GM12878 (cell line): ENCODE measurements around the gene SLC26A8. TPM values are rescaled to one million over a fixed set of nuclear protein-coding genes. Genes with fewer than 3 reads are reported as not detected.

Experiments
- ATAC-seq: fragments of 200-7000 bp; cut with Tn5 transposase; 3 replicates; pipeline ENCODE4 v1.9.1; 2020; ENCODE audit warnings: mild to moderate bottlenecking, moderate library complexity
- BruUV-seq: library from RNA; stranded (reverse); fragments of 400-500 nt; replicated peaks from 2 replicates; lab custom pipeline; 2021; lab: Mats Ljungman, UMichigan
- CTCF ChIA-PET: fragments of 300-600 bp; sonication (Branson Sonifier 250); formaldehyde crosslinking; extraction: SDS; loops from one replicate; lab custom pipeline; 2021; ENCODE audit warnings: inconsistent platforms; lab: Yijun Ruan, JAX
- POLR2A ChIA-PET: fragments of 350-600 bp; formaldehyde crosslinking; extraction: SDS; loops from one replicate; lab custom pipeline; 2021; ENCODE audit warnings: inconsistent platforms; lab: Charles Lee
- RAD21 ChIA-PET: fragments of 300-600 bp; sonication (Branson Sonifier 250); formaldehyde crosslinking; loops from one replicate; lab custom pipeline; 2023; ENCODE audit warnings: antibody characterized with exemption; ENCODE audit not compliant: unreplicated experiment; lab: Charles Lee
- SMC1A ChIA-PET: fragments of 300-600 bp; sonication (Branson Sonifier 250); formaldehyde crosslinking; loops from one replicate; lab custom pipeline; 2023; ENCODE audit not compliant: unreplicated experiment, uncharacterized antibody; lab: Charles Lee
- DNase-seq: peaks from one replicate; pipeline ENCODE4 v3.0.0-alpha.2; 2011; ENCODE audit warnings: low read depth, low spot score
- FAIRE-seq: peaks from 3 replicates; lab custom pipeline; 2011; peaks lifted over from hg19 to GRCh38; lab: Jason Lieb, UNC
- H2AFZ ChIP-seq: 2 replicates; pipeline ENCODE4 v1.6.0; 2011; ENCODE audit warnings: low read depth, low read length, control low read depth; ENCODE audit not compliant: control insufficient read depth
- H3K27ac ChIP-seq: 2 replicates; pipeline ENCODE4 v1.5.1; 2011; ENCODE audit warnings: control low read depth; ENCODE audit not compliant: control insufficient read depth, insufficient read depth
- H3K27me3 ChIP-seq, 2 experiments: replicated peaks in 1 of 2; 2 replicates each; pipeline versions ENCODE4 v1.6.0 to v1.6.1; 2011; ENCODE audit warnings: low read length in 1 of 2; ENCODE audit not compliant: control insufficient read depth in 2 of 2, insufficient read depth in 2 of 2
- H3K36me3 ChIP-seq, 2 experiments: 2 replicates each; pipeline ENCODE4 v1.5.1; 2011; ENCODE audit warnings: low read length in 1 of 2; ENCODE audit not compliant: control insufficient read depth in 2 of 2, insufficient read depth in 2 of 2
- H3K4me1 ChIP-seq: 2 replicates; pipeline ENCODE4 v1.6.1; 2011; ENCODE audit warnings: mild to moderate bottlenecking, low read length, moderate library complexity, mixed read lengths; ENCODE audit not compliant: control insufficient read depth, insufficient read depth
- H3K4me2 ChIP-seq: 2 replicates; pipeline ENCODE4 v1.6.0; 2011; ENCODE audit warnings: control low read depth; ENCODE audit not compliant: control insufficient read depth, insufficient read depth
- H3K4me3 ChIP-seq: fragments of 200-600 bp; sonication (generic); 2 replicates; pipeline ENCODE4 v1.5.1; 2016
- H3K79me2 ChIP-seq: 2 replicates; pipeline ENCODE4 v1.6.0; 2011; ENCODE audit warnings: low read length; ENCODE audit not compliant: control insufficient read depth, insufficient read depth
- H3K9ac ChIP-seq: 2 replicates; pipeline ENCODE4 v1.8.0; 2011; ENCODE audit warnings: low read length, control low read depth, mixed read lengths; ENCODE audit not compliant: control insufficient read depth, insufficient read depth
- H3K9me3 ChIP-seq: replicated peaks from 3 replicates; pipeline ENCODE4 v1.5.1; 2011; ENCODE audit warnings: mild to moderate bottlenecking, low read length; ENCODE audit not compliant: control insufficient read depth, insufficient read depth
- H4K20me1 ChIP-seq: 2 replicates; pipeline ENCODE4 v1.6.0; 2011; ENCODE audit not compliant: control insufficient read depth, insufficient read depth
- BACH1 ChIP-seq: fragments of 450-650 bp; IDR thresholded peaks from 2 replicates; pipeline ENCODE4 v1.6.1; 2017; ENCODE audit warnings: mild to moderate bottlenecking, borderline replicate concordance
- BRCA1 ChIP-seq: IDR thresholded peaks from 2 replicates; pipeline ENCODE4 v1.6.1; 2011; ENCODE audit warnings: low read depth, low read length, improper control_type of control experiment
- CBX5 ChIP-seq: sonication (generic); IDR thresholded peaks from 2 replicates; pipeline ENCODE4 v1.6.1; 2016; ENCODE audit warnings: low read depth, moderate library complexity, mild to moderate bottlenecking, inconsistent platforms
- CHD4 ChIP-seq: fragments of 200-600 bp; sonication (generic); IDR thresholded peaks from 2 replicates; pipeline ENCODE4 v1.6.1; 2016; ENCODE audit warnings: mild to moderate bottlenecking
- E4F1 ChIP-seq: fragments of 450-650 bp; IDR thresholded peaks from 2 replicates; pipeline ENCODE4 v1.6.1; 2018; ENCODE audit warnings: borderline replicate concordance, mild to moderate bottlenecking; ENCODE audit not compliant: partially characterized antibody
- EGR1 ChIP-seq, 2 experiments: IDR thresholded peaks; 1 replicate in 1 of 2; 2 replicates in 1 of 2; pipeline ENCODE4 v1.6.1; 2011 to 2012; ENCODE audit warnings: low read depth in 2 of 2, low read length in 2 of 2, borderline replicate concordance in 1 of 2, mild to moderate bottlenecking in 1 of 2, moderate library complexity in 1 of 2
- FOXM1 ChIP-seq: IDR thresholded peaks from 2 replicates; pipeline ENCODE4 v1.6.1; 2012; ENCODE audit warnings: low read depth, mild to moderate bottlenecking, inconsistent platforms, low read length, moderate library complexity
- IKZF2 ChIP-seq, 2 experiments: fragments of 450-650 bp; IDR thresholded peaks; 2 replicates each; pipeline ENCODE4 v1.6.1; 2017; ENCODE audit warnings: mild to moderate bottlenecking in 2 of 2, moderate library complexity in 2 of 2
- MEF2A ChIP-seq: IDR thresholded peaks from 2 replicates; pipeline ENCODE4 v1.6.1; 2011; ENCODE audit warnings: low read depth, mild to moderate bottlenecking, low read length, moderate library complexity; ENCODE audit not compliant: insufficient read depth
- MEF2B ChIP-seq: fragments of 450-650 bp; IDR thresholded peaks from 2 replicates; pipeline ENCODE4 v1.6.1; 2018; ENCODE audit warnings: mild to moderate bottlenecking, moderate library complexity; ENCODE audit not compliant: partially characterized antibody, poor library complexity, severe bottlenecking
- NFYB ChIP-seq: IDR thresholded peaks from 2 replicates; pipeline ENCODE4 v1.6.1; 2011; ENCODE audit warnings: low read depth, mild to moderate bottlenecking, low read length, improper control_type of control experiment, moderate library complexity; ENCODE audit not compliant: insufficient read depth
- POLR2AphosphoS2 ChIP-seq: IDR thresholded peaks from 2 replicates; pipeline ENCODE4 v1.6.1; 2011; ENCODE audit warnings: low read depth, mild to moderate bottlenecking, low read length, improper control_type of control experiment, moderate library complexity
- SIX5 ChIP-seq: IDR thresholded peaks from 2 replicates; pipeline ENCODE4 v1.6.1; 2011; ENCODE audit warnings: mild to moderate bottlenecking, low read depth, low read length, moderate library complexity; ENCODE audit not compliant: severe bottlenecking
- TAF1 ChIP-seq: IDR thresholded peaks from 2 replicates; pipeline ENCODE4 v1.6.1; 2011; ENCODE audit warnings: mild to moderate bottlenecking, low read depth, low read length, borderline replicate concordance
- ZBTB40 ChIP-seq: fragments of 450-650 bp; IDR thresholded peaks from 2 replicates; pipeline ENCODE4 v1.6.1; 2016; ENCODE audit warnings: mild to moderate bottlenecking, moderate library complexity, borderline replicate concordance
- WGBS: methylation state at CpG from one replicate; pipeline ENCODE4 v1.1.6; 2016; ENCODE audit warnings: low lambda C conversion rate; ENCODE audit not compliant: insufficient replicate concordance, insufficient coverage; ENCODE audit errors: missing lambda C conversion rate; 5-methylcytosine and 5-hydroxymethylcytosine counted together
- in situ Hi-C: fragments of 300-500 bp; cut with MboI; formaldehyde crosslinking; loops from 9 replicates; pipeline ENCODE4 v1.14.3; 2018; ENCODE audit warnings: mixed read lengths
- intact Hi-C: fragments of 100-400 bp; cut with micrococcal nuclease; formaldehyde crosslinking; loops from one replicate; pipeline ENCODE4 v1.14.2; 2022; ENCODE audit not compliant: unreplicated experiment
- polyA plus RNA-seq, 11 experiments: library from polyadenylated mRNA; depleted of rRNA in 4 of 11; unstranded in 6 of 11; stranded (reverse) in 5 of 11; fragments of >200 nt; fragmentation: Nextera tagmentation in 4 of 11; fragmentation: Illumina TruSeq in 1 of 11; extraction: Ambion mirVana in 4 of 11; extraction: Trizol in 1 of 11; gene quantifications; 1 replicate in 1 of 11; 2 replicates in 10 of 11; pipeline versions ENCODE4 v1.2.1 to v1.2.3, GENCODE V29; 2011 to 2016; ENCODE audit warnings: inconsistent platforms in 2 of 11, missing spikeins in 2 of 11, low read depth in 1 of 11
- total RNA-seq, 4 experiments: library from RNA; depleted of rRNA in 3 of 4; stranded (reverse); fragments of >200 nt in 3 of 4; fragmentation: Illumina TruSeq in 1 of 4; extraction: Trizol in 1 of 4; gene quantifications; 2 replicates each; pipeline versions ENCODE4 v1.2.1 to v1.2.3, GENCODE V29; 2013 to 2021

Gene SLC26A8
- total and polyA plus RNA-seq, 10 of the 15 experiments (the other 5 are each of a cell fraction or from before 2014, with no cell fraction given) = 0.09 to 0.95 (median 0.27) TPM; not detected in 2

- peaks cover 42% of the 10 kb centered on the region for H3K79me2 ChIP-seq
- in situ Hi-C loops = no loop called here
- CTCF ChIA-PET = interaction anchor here (1.0 kb wide), 1 partner anchor 11 kb away, joined by 4 read pairs; no protein-coding TSS in a partner anchor
- ATAC-seq = no peak
- H3K27me3 ChIP-seq = no peaks in the 10 kb centered on the region
- POLR2A ChIA-PET = interaction anchor here (1.2 kb wide), 1 partner anchor 18 kb away, joined by 4 read pairs; no protein-coding TSS in a partner anchor
- no peaks in the 10 kb centered on the region; the same call in 1 of the 2 replicates for H3K4me1 ChIP-seq
- 74% methylated on average over 8 of the region's 8 CpGs for WGBS
- intact Hi-C loops = no loop called here
- H3K36me3 ChIP-seq = peaks cover 2 to 12% of the 10 kb centered on the region in 2 experiments; a peak in 3 of 4 replicates
- H3K9ac ChIP-seq = no peak overlapping the region
- no peak for DNase-seq
- H3K4me3 ChIP-seq = no peak overlapping the region
- no peaks in the 10 kb centered on the region for H4K20me1 ChIP-seq
- H3K9me3 ChIP-seq = peaks cover 20% of the 10 kb centered on the region
- FAIRE-seq = no peak
- no TSS peak for BruUV-seq
- RAD21 ChIA-PET = no interaction called here
- H3K4me2 ChIP-seq = no peak overlapping the region
- H3K27ac ChIP-seq = no peak overlapping the region
- no peak overlapping the region for H2AFZ ChIP-seq
- SMC1A ChIA-PET = interaction anchor here (0.6 to 1.4 kb wide), 3 partner anchors 12 to 137 kb away, joined by 3 read pairs; no protein-coding TSS in a partner anchor
- TF ChIP-seq CHD4 (no peak), MEF2A (no peak), BRCA1 (no peak), MEF2B (no peak), EGR1 (IDR thresholded peaks at IDR 0.05; ENCODE audit: borderline replicate concordance in 1 of 2, low read depth in 2 of 2, low read length in 2 of 2) (no peak), NFYB (no peak), BACH1 (no peak), FOXM1 (no peak), ZBTB40 (no peak), CBX5 (no peak), TAF1 (no peak), SIX5 (no peak), POLR2AphosphoS2 (no peak), IKZF2 (IDR thresholded peaks at IDR 0.05) (no peak), E4F1 (no peak)
Observed at GRCh38 chr6:35905841-35906498, 118.5 kb downstream of the SLC26A8 start.
